Gastrocnemius medialis (tissue), 4 donors: ENCODE results near the gene MED26. TPM values are rescaled to one million over a fixed set of nuclear protein-coding genes. Genes with fewer than 3 reads are reported as not detected.

ENCODE experiments used
- ATAC-seq, 2 donors: fragments of 150-250 bp; one replicate each; pipeline ENCODE4 v1.9.1; 2016
- DNase-seq, 2 donors: peaks; one replicate each; pipeline ENCODE4 v3.0.0-alpha.2; 2019
- H3K27ac ChIP-seq, 4 donors: fragments of 200-600 bp; sonication (generic); 1 replicate in 1 of 4; 2 replicates in 3 of 4; pipeline ENCODE4 v1.5.1; 2016 to 2018; ENCODE audit warnings: mild to moderate bottlenecking in 2 of 4, moderate library complexity in 1 of 4
- H3K27me3 ChIP-seq, 3 donors: fragments of 200-600 bp; sonication (generic) in 2 of 3; 1 replicate in 1 of 3; 2 replicates in 2 of 3; pipeline versions ENCODE4 v1.5.1 to v1.6.0; 2016 to 2019; ENCODE audit warnings: mild to moderate bottlenecking in 1 of 3, moderate library complexity in 1 of 3
- H3K36me3 ChIP-seq, 2 donors: fragments of 200-600 bp; sonication (generic) in 1 of 2; one replicate each; pipeline ENCODE4 v1.5.1; 2017 to 2018
- H3K4me1 ChIP-seq, 2 donors: fragments of 200-600 bp; sonication (generic) in 1 of 2; one replicate each; pipeline ENCODE4 v1.5.1; 2016 to 2017; ENCODE audit warnings: mild to moderate bottlenecking in 2 of 2
- H3K4me3 ChIP-seq, 4 donors: fragments of 200-600 bp; sonication (generic) in 3 of 4; 1 replicate in 1 of 4; 2 replicates in 3 of 4; pipeline ENCODE4 v1.5.1; 2016 to 2019; ENCODE audit warnings: mild to moderate bottlenecking in 2 of 4
- H3K9me3 ChIP-seq, 3 donors: fragments of 200-600 bp; sonication (generic) in 2 of 3; 1 replicate in 1 of 3; 2 replicates in 2 of 3; pipeline ENCODE4 v1.5.1; 2016 to 2019
- POLR2A ChIP-seq, 2 donors: fragments of 450-650 bp; IDR thresholded peaks; one replicate each; pipeline ENCODE4 v1.6.1; 2017; ENCODE audit warnings: antibody characterized with exemption in 2 of 2, mild to moderate bottlenecking in 2 of 2, moderate library complexity in 2 of 2
- in situ Hi-C, 4 donors: fragments of 200-750 bp; cut with MboI; loops; one replicate each; pipeline versions ENCODE4 v1.15.0 to v1.8.0; 2017; ENCODE audit warnings: low sequenced_read_pairs in 4 of 4
- intact Hi-C: fragments of 100-400 bp; cut with DNase I; formaldehyde crosslinking; loops from one replicate; pipeline ENCODE4 v1.15.1; 2023; ENCODE audit warnings: low total_unique reads
- total RNA-seq, 4 donors: library from RNA; depleted of rRNA; stranded (reverse); fragments of >200 nt; gene quantifications; one replicate each; pipeline versions ENCODE4 v1.1.0 to v1.2.3, GENCODE V29; 2016
- TF ChIP-seq, protein P1 (sequence below), 5 experiments: fragments of 450-650 bp in 3 of 5; fragments of 200-600 bp in 2 of 5; sonication (generic) in 2 of 5; IDR thresholded peaks in 4 of 5; conservative IDR thresholded peaks in 1 of 5; 1 replicate in 4 of 5; 2 replicates in 1 of 5; pipeline ENCODE4 v1.5.1; 2016 to 2019; ENCODE audit warnings: antibody characterized with exemption in 5 of 5, mild to moderate bottlenecking in 3 of 5, moderate library complexity in 3 of 5

Gene MED26
- total RNA-seq, 4 donors from 2014 or later, result 5.7 to 15.7 (median 9.4) TPM

DNA sequence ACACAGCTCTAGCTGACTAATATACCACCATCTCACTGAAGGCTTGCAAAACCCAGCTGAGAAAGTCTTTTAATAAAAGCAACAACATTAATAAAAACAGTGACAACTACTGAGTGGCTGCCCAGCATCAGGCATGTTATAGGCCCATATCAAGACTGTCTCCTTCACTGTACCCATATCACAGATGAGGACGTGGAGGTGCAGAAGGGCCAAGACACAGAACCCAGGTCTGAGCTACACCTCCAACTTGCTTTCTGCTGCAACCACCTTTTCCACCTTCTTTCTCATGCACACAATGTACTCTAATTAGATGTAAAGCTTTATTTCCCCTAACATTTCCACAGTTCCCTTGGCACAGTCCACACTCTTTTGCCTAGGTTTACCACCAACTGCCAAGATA lies 10.7 kb upstream of the MED26 start:
- Histone ChIP-seq H3K4me1 (peaks cover 4 to 16% of the 10 kb centered on the region in 2 donors), H3K27me3 (no peaks in the 10 kb centered on the region), H3K27ac (no peak overlapping the region), H3K4me3 (no peak overlapping the region), H3K9me3 (no peaks in the 10 kb centered on the region), H3K36me3 (peaks cover 0 to 24% of the 10 kb centered on the region in 2 donors)
- intact Hi-C loops (no loop called here), in situ Hi-C loops (no loop called here)
- no peak for ATAC-seq
- no peak for DNase-seq
- TF ChIP-seq POLR2A (IDR thresholded peaks at IDR 0.05), result no peak
- TF ChIP-seq, protein P1, sequence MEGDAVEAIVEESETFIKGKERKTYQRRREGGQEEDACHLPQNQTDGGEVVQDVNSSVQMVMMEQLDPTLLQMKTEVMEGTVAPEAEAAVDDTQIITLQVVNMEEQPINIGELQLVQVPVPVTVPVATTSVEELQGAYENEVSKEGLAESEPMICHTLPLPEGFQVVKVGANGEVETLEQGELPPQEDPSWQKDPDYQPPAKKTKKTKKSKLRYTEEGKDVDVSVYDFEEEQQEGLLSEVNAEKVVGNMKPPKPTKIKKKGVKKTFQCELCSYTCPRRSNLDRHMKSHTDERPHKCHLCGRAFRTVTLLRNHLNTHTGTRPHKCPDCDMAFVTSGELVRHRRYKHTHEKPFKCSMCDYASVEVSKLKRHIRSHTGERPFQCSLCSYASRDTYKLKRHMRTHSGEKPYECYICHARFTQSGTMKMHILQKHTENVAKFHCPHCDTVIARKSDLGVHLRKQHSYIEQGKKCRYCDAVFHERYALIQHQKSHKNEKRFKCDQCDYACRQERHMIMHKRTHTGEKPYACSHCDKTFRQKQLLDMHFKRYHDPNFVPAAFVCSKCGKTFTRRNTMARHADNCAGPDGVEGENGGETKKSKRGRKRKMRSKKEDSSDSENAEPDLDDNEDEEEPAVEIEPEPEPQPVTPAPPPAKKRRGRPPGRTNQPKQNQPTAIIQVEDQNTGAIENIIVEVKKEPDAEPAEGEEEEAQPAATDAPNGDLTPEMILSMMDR (IDR thresholded peaks at IDR 0.05 in 4 of 5, conservative IDR thresholded peaks at IDR 0.05 in 1 of 5), result no peak

DNA sequence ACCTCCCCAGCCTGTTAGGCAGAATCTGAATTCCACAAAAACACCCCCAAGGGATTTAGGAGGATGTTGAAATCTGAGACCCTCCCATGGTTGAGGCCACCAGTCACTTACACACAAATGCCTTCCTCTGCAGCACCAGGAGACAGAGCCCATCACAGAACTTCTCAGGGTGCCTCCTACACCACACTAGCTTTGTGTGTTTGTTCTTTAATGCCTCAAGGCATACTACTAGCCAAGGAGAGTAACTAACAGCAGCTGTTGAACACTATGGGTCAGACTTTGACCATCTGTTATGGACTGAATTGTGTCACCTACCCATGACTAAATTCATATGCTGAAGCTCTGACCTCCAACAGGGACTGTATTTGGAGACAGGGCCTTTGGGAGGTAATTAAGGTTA lies 9.5 kb upstream of the MED26 start:
- DNase-seq, result no peak
- intact Hi-C loops, result no loop called here
- Histone ChIP-seq H3K27me3 (no peaks in the 10 kb centered on the region), H3K9me3 (no peaks in the 10 kb centered on the region), H3K4me1 (peaks cover 4 to 16% of the 10 kb centered on the region in 2 donors), H3K36me3 (peaks cover 0 to 17% of the 10 kb centered on the region in 2 donors), H3K4me3 (no peak overlapping the region), H3K27ac (peak overlapping the region in 3 of 4 donors; percentile 2 to 49 (median 33))
- ATAC-seq, result peak in 1 of 2 donors; percentile 45
- no peak for TF ChIP-seq POLR2A (IDR thresholded peaks at IDR 0.05)
- TF ChIP-seq, protein P1 (IDR thresholded peaks at IDR 0.05 in 4 of 5, conservative IDR thresholded peaks at IDR 0.05 in 1 of 5), result no peak
- in situ Hi-C loops, result no loop called here

DNA sequence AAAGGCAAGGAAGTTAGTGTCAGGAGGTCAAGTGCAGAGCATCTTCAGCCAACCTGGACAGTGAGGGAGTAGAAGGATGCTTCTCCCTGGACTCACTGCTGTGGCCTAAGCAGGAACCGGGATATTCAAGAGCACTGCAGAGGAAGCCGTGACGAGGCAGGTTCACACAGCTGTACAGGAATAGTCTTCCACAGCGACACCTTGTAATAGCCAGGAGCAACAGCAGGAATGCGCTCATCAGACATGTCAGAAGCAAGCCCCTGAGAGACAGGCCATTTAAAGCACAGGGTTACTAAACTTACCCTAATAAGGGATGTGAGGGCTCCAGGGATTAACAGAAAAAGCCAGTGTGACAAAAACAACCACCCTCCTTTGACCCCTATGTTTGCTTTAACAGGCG lies 3.5 kb upstream of the MED26 start:
- no peak for TF ChIP-seq POLR2A (IDR thresholded peaks at IDR 0.05)
- TF ChIP-seq, protein P1 (IDR thresholded peaks at IDR 0.05 in 4 of 5, conservative IDR thresholded peaks at IDR 0.05 in 1 of 5), result no peak
- Histone ChIP-seq H3K27ac (peak overlapping the region in 2 of 4 donors; percentile 98 to 99), H3K4me3 (no peak overlapping the region), H3K36me3 (peaks cover 0 to 13% of the 10 kb centered on the region in 2 donors), H3K4me1 (peaks cover 18 to 19% of the 10 kb centered on the region in 2 donors), H3K27me3 (no peaks in the 10 kb centered on the region), H3K9me3 (no peaks in the 10 kb centered on the region)
- intact Hi-C loops (no loop called here), in situ Hi-C loops (no loop called here)
- no peak for ATAC-seq
- DNase-seq, result no peak

DNA sequence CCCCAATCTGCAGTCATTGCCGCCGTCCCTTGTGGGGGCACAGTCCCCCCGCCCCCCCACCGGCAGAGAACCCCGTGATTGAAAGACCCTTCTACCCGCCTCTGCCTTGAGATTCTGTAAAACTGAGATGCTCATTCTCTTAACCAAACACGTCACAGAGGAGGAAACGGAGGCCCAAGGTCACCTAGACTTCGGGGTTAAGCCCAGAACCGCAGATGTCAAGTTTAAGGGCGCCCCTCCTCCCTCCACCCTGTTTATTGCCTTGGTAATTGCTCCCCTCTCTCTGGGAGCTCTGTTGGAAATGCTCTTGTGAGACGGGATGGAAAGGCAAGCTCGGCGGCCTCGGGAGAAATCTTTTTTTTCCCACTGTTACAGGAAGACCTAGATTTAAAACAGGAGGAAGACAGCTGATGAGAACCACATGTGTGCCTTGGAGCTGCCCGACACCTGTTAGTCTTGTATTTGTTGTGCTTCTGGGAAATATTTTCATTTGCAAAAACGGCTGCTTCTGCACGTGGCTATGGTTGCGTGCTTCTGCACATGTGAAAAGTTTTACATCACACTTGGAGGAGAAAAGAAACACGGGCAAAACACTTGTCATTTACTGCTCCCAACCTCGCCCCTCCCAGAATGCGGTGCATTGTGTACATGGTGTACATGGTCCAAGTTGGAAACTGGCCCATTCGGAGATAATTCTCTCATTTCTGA lies 1.1 kb upstream of the MED26 start:
- Histone ChIP-seq H3K9me3 (no peaks in the 10 kb centered on the region), H3K27ac (peak overlapping the region; percentile 97 to 99 (median 98)), H3K36me3 (peaks cover 0 to 13% of the 10 kb centered on the region in 2 donors), H3K27me3 (no peaks in the 10 kb centered on the region), H3K4me3 (peak overlapping the region; percentile 82 to 91 (median 86)), H3K4me1 (peaks cover 36 to 41% of the 10 kb centered on the region in 2 donors)
- DNase-seq (peak; percentile 61 to 68), ATAC-seq (peak; percentile 31 to 67)
- in situ Hi-C loops, result no loop called here
- TF ChIP-seq, protein P1 (IDR thresholded peaks at IDR 0.05 in 4 of 5, conservative IDR thresholded peaks at IDR 0.05 in 1 of 5), result no peak
- TF ChIP-seq POLR2A (IDR thresholded peaks at IDR 0.05), result peak; percentile 19 to 64
- intact Hi-C loops, result loop anchor here (2.0 to 5.0 kb wide), 5 partner anchors 32 to 182 kb away; partner anchors contain the start of genes CHERP, SLC35E1, SMIM7 and TMEM38A
